Natural killer cell (primary cell): ENCODE results near the gene DYDC2. TPM values are rescaled to one million over a fixed set of nuclear protein-coding genes. Genes with fewer than 3 reads are reported as not detected.
"Not testable (repeated sequence)": the region's sequence is repeated elsewhere in the genome, so short reads cannot be mapped to it uniquely, and the experiment has no call there.

Experiments used
- ATAC-seq, 3 donors: fragments of 150-1000 bp in 2 of 3; fragments of 200-7000 bp in 1 of 3; cut with Tn5 transposase; 1 replicate in 1 of 3; 2 replicates in 2 of 3; pipeline ENCODE4 v1.10.0; 2021; ENCODE audit warnings: mild to moderate bottlenecking in 2 of 3, moderate library complexity in 2 of 3
- DNase-seq, 2 donors: peaks; one replicate each; pipeline versions ENCODE4 v3.0.0 to v3.0.0-alpha.2; 2013 to 2021; ENCODE audit warnings: mixed read lengths in 1 of 2
- H3K27ac ChIP-seq: one replicate; pipeline ENCODE4 v1.5.1; 2013; ENCODE audit warnings: mild to moderate bottlenecking, low read length
- H3K27me3 ChIP-seq: one replicate; pipeline ENCODE4 v1.6.1; 2013; ENCODE audit warnings: low read length; ENCODE audit not compliant: control insufficient read depth, insufficient read depth
- H3K36me3 ChIP-seq: one replicate; pipeline ENCODE4 v1.6.1; 2013; ENCODE audit warnings: low read length; ENCODE audit not compliant: control insufficient read depth, insufficient read depth
- H3K4me1 ChIP-seq: one replicate; pipeline ENCODE4 v1.6.1; 2013; ENCODE audit warnings: low read length; ENCODE audit not compliant: control insufficient read depth, insufficient read depth
- H3K4me3 ChIP-seq: one replicate; pipeline ENCODE4 v1.5.1; 2013; ENCODE audit warnings: low read length
- H3K9me3 ChIP-seq: one replicate; pipeline ENCODE4 v1.6.1; 2013; ENCODE audit warnings: low read length; ENCODE audit not compliant: control insufficient read depth, insufficient read depth
- H3K27ac Mint-ChIP-seq, 2 donors: one replicate each; pipeline ENCODE4 v1.8.0; 2022; ENCODE audit warnings: mild to moderate bottlenecking in 2 of 2, mixed read lengths in 2 of 2, moderate library complexity in 1 of 2
- H3K27me3 Mint-ChIP-seq, 2 donors: one replicate each; pipeline ENCODE4 v1.8.0; 2022; ENCODE audit warnings: low read depth in 2 of 2, mixed read lengths in 2 of 2
- H3K36me3 Mint-ChIP-seq: one replicate; pipeline ENCODE4 v1.8.0; 2022; ENCODE audit warnings: mixed read lengths
- H3K4me1 Mint-ChIP-seq, 2 donors: one replicate each; pipeline ENCODE4 v1.8.0; 2022; ENCODE audit warnings: mixed read lengths in 2 of 2
- H3K4me3 Mint-ChIP-seq: one replicate; pipeline ENCODE4 v1.8.0; 2022; ENCODE audit warnings: mild to moderate bottlenecking, moderate library complexity, mixed read lengths
- H3K9me3 Mint-ChIP-seq, 2 donors: one replicate each; pipeline ENCODE4 v1.8.0; 2022; ENCODE audit warnings: mixed read lengths in 2 of 2
- WGBS: methylation state at CpG from one replicate; pipeline ENCODE4 v1.1.7; 2013; ENCODE audit warnings: missing lambda C conversion rate; ENCODE audit not compliant: insufficient coverage; 5-methylcytosine and 5-hydroxymethylcytosine counted together
- intact Hi-C: fragments of 100-400 bp; cut with micrococcal nuclease; formaldehyde crosslinking; loops from one replicate; pipeline ENCODE4 v1.14.2; 2022
- total RNA-seq, 4 donors: library from RNA; stranded (reverse); fragments of 120-200 nt in 1 of 4; gene quantifications; one replicate each; pipeline versions ENCODE4 v1.2.3 to v1.2.4, GENCODE V29; 2013 to 2022
- TF ChIP-seq, protein P1 (sequence below): fragments of 200-600 bp; IDR thresholded peaks from one replicate; pipeline ENCODE4 v1.8.0; 2022; ENCODE audit warnings: antibody characterized with exemption

DYDC2 gene
- total RNA-seq, 3 donors from 2014 or later (not counting 1 experiment from before 2014, with no cell fraction given), result not detected

DNA sequence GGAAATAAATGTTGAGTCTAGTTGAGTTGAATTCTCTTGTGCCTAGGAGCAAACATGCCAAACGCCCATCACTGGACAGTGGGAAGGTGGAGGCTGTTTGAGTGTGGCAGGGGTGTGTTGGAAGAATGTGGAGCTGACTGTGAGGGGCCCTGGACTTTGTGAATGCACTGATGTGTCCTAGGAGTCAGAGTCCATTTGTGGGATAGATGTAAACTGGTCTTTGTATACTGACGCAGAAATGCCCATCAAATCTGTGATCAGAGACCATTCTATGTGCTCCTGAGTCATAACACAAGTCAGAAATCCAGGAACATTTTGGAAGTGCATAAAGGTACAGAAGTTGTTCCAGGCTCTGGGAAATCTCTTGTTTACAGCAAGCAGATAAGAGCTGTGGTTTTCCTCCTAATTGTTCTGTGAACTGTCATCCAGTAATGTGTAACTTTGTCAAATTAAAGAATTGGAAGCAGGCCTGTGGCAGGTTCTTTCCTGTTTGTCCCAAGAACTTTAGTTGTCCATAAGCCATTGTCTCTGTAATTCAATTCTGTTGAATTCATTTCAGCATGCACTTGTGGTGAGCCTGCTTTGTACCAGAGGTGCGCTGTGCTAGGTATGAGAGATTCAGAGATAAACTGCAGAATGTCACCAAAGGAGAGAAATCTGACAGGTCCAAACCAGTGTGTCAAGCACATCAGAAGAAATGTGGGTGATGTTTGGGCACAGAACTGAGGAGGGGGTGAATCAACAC, 59.3 kb downstream of the DYDC2 start:
- ATAC-seq, result no peak
- no peaks in the 10 kb centered on the region for H3K4me1 Mint-ChIP-seq

DNA sequence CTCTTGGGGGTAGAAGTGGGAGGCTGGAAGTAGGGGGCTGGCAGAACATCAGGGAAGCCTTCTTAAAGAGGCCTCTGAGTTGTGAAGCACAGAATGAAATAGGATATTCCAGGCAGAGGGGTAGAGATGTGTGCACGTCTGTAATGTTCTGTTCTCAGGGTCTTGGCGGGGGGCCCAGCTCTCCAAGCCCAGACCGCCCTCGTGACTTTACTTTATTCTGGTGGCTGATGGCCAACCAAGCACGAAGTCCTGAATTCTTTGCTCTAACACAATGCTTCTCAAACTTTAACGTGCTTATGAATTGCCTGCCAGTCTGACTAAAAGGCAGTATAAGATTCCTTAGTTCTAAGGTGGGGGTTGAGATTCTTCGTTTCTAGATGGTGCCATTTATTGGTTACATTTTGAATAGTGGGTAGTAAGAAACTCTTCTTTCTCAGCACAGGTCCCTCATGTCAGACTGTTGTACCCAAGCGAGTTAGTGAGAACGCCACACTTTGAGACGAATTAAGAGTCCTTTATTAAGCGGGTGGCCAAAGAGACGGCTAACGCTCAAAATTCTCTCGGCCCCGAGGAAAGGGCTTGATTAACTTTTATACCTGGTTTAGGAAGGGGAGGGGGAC, 60.0 kb downstream of the DYDC2 start:
- H3K36me3 Mint-ChIP-seq, result no peaks in the 10 kb centered on the region
- intact Hi-C loops, result no loop called here
- H3K4me1 ChIP-seq, result peaks cover 4% of the 10 kb centered on the region
- H3K27me3 ChIP-seq, result no peaks in the 10 kb centered on the region
- no peaks in the 10 kb centered on the region for H3K4me1 Mint-ChIP-seq
- no peak for DNase-seq
- WGBS, result 93% methylated on average over 15 of the region's 15 CpGs
- H3K9me3 Mint-ChIP-seq, result no peaks in the 10 kb centered on the region
- no peaks in the 10 kb centered on the region for H3K36me3 ChIP-seq
- ATAC-seq, result no peak
- no peak overlapping the region for H3K27ac Mint-ChIP-seq
- no peak overlapping the region for H3K4me3 Mint-ChIP-seq
- H3K9me3 ChIP-seq, result no peaks in the 10 kb centered on the region
- no peak overlapping the region for H3K27ac ChIP-seq
- no peaks in the 10 kb centered on the region for H3K27me3 Mint-ChIP-seq
- TF ChIP-seq, protein P1, sequence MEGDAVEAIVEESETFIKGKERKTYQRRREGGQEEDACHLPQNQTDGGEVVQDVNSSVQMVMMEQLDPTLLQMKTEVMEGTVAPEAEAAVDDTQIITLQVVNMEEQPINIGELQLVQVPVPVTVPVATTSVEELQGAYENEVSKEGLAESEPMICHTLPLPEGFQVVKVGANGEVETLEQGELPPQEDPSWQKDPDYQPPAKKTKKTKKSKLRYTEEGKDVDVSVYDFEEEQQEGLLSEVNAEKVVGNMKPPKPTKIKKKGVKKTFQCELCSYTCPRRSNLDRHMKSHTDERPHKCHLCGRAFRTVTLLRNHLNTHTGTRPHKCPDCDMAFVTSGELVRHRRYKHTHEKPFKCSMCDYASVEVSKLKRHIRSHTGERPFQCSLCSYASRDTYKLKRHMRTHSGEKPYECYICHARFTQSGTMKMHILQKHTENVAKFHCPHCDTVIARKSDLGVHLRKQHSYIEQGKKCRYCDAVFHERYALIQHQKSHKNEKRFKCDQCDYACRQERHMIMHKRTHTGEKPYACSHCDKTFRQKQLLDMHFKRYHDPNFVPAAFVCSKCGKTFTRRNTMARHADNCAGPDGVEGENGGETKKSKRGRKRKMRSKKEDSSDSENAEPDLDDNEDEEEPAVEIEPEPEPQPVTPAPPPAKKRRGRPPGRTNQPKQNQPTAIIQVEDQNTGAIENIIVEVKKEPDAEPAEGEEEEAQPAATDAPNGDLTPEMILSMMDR, result no peak
- H3K4me3 ChIP-seq, result no peak overlapping the region

More for the DNA sequence above, 59.3 kb downstream of the DYDC2 start:
- H3K27ac ChIP-seq, result no peak overlapping the region
- Mint-ChIP-seq H3K27ac (no peak overlapping the region), H3K27me3 (no peaks in the 10 kb centered on the region), H3K4me3 (no peak overlapping the region), H3K36me3 (no peaks in the 10 kb centered on the region), H3K9me3 (no peaks in the 10 kb centered on the region)
- no peaks in the 10 kb centered on the region for H3K4me1 ChIP-seq
- no peaks in the 10 kb centered on the region for H3K27me3 ChIP-seq
- WGBS, result 67% methylated on average over 3 of the region's 3 CpGs
- H3K36me3 ChIP-seq, result no peaks in the 10 kb centered on the region
- no peak for DNase-seq
- H3K9me3 ChIP-seq, result no peaks in the 10 kb centered on the region
- no peak overlapping the region for H3K4me3 ChIP-seq
- intact Hi-C loops, result no loop called here
- TF ChIP-seq, protein P1, result no peak

DNA sequence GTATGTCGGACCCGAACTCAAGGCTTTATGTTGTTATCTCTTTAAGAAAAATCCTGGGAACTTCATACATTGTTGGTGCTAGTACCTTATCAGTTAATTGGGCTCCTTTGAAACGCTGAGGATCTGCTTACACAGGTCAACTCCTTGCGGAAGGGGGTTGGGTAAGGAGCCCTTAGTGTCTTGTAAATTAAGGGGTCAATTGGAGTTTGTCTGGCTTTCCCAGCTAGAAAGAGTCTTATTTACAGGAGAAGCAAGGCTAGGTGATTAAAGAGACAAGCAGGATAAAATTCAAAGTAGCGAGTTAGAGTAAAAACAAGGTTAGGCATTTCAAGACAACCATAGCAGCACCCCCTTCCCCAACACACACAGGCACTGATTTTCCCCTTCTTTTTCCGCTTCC, 60.7 kb downstream of the DYDC2 start:
- DNase-seq, H3K36me3 ChIP-seq, H3K9me3 Mint-ChIP-seq, H3K9me3 ChIP-seq, H3K27ac ChIP-seq, H3K27ac Mint-ChIP-seq, H3K27me3 ChIP-seq, ATAC-seq, H3K27me3 Mint-ChIP-seq, H3K4me3 ChIP-seq, intact Hi-C loops, H3K4me3 Mint-ChIP-seq, H3K4me1 ChIP-seq, H3K36me3 Mint-ChIP-seq, H3K4me1 Mint-ChIP-seq: not testable (repeated sequence)
- WGBS, result 90% methylated on average over 3 of the region's 6 CpGs

Other genes with a start within 250 kb of the DYDC2 start
- not detected for gene PLAC9, start 224.1 kb upstream of the DYDC2 start, total RNA-seq
- gene ANXA11, start 151.2 kb upstream of the DYDC2 start, total RNA-seq, result 100 to 1,000 TPM; 213 to 264 (median 245) TPM
- not detected for gene MAT1A, start 67.1 kb upstream of the DYDC2 start, total RNA-seq
- not detected for gene DYDC1, start within 50 bp of the DYDC2 start, total RNA-seq
- gene PRXL2A, start 51.8 kb downstream of the DYDC2 start, total RNA-seq, result 1 to 10 TPM; 1.3 to 1.8 (median 1.4) TPM
- 100 to 1,000 TPM; 126 to 180 (median 173) TPM for gene TSPAN14, start 97.5 kb downstream of the DYDC2 start, total RNA-seq
- under 1 TPM; 0.19 to 0.30 (median 0.27) TPM for gene SH2D4B, start 181.1 kb downstream of the DYDC2 start, total RNA-seq